Measurements from ENCODE around the gene SWT1.
"Not testable (repeated sequence)": the region's sequence is repeated elsewhere in the genome, so short reads cannot be mapped to it uniquely, and the experiment has no call there.

SWT1 gene

DNA sequence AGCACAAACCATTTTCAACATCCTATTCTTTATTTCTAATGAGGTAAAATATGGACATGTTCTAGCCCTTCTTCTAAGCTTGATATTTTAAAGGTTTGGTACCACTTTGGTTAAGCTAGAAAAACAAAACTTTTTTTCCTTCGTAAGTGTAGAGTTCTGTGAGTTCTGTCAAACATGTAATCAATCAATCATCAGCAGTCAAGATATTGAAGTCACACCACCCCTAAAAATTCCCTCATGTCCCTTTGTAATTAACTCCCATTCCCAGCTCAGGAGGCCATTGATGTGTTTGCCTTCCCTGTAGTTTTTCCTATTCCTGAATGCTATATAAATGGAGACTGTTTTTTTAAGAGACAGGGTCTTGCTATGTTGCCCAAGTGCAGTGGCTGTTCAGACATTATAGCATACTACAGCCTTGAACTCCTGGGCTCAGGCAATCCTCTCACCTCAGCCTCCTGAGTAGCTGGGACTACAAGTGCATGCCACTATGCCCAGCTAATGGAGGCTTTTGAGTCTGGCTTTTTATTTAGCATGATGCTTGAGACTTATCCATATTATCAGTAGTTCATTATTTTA lies 137.1 kb downstream of the SWT1 start:
- no peak for DNase-seq

DNA sequence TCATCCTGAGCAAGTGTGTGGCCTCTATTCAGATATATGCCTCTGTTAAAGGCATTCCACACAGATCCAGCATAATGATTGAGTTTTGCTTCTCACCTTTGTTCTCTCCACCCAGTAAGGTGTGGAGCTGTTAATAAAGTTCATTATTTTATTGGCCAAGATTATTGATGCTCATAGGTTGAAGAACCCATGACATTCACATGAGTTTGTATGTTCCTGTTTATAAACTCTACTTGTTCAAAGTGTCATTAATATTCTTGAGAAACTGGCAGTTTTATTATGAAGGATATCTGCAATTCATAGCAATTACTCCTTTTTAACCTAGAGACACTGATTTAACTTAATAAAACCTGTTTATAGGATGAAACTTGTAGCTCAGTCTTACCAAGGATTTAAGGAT lies 138.1 kb downstream of the SWT1 start:
- DNase-seq, result no peak

DNA sequence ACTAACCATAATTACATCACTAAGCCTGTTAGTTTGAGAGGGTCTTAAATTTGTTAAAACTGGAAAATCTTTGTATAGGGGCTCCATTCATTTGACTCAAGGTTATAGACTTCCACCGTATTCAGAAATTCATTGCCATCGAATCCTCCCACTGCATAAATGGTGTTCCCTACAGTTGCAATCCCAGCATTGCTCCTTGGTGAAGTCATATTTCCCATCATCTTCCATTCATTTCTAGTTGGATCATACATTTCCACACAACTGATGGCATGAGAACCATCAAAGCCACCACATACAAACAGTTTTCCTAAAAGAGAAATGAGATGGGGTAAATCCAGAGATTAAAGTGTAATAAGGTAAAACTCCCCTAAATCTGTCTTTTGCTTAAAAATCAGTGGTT lies 141.0 kb downstream of the SWT1 start:
- DNase-seq, result no peak

DNA sequence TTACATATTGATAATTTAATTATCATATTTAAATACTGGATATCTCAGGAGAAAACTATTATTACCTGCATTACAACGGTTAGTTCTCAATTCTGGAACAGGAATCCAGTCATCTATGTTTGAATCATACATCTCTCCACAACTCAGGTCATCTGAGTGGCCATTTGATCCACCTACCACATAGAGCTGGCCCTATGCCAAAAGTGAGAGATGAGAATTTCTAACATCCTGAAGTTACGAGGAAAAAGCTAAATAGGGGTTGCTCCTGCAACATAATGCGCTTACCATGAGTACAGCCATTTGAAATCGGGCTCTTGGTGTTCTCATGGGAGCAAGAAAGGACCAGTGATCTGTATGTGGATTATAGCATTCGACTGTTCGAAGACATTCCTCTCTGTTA lies 143.2 kb downstream of the SWT1 start:
- no peak for DNase-seq

DNA sequence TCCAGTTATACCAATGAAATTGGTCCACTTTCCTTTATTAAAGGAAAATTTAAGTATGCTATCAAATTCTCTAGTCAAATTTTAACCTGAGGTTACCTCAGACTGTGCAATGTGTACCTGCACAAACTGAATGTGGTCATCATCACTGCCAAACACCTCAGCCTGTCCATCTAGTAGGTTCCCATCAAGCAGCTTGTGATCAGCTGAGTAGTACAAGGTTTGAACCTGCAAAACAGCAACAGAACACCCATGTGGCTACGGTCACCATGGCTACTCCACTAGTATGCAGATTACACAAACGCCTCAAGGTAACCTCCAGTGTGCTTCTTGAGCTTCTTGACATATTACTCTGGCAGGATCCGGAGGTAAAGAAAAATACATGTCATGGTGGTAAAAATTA lies 148.5 kb downstream of the SWT1 start:
- DNase-seq, result no peak

DNA sequence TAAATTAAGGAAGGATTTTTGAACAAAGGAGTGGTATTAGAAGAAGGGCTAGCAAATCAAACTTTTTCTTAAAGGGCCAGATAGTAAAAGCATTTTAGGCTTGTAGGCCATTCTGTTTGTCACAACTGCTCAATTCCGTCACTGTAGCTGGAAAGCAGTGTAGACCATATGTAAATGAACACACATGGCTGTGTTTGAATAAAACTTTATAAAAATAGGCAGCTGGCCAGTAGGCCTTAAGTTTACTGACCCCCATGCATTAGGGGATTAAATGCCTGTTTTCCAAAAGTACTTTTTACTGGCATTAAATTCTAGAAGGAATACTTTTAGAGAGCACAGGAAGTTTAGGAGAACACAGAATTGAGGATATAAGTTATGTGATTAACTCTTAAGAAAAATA lies 151.2 kb downstream of the SWT1 start:
- DNase-seq, result no peak

DNA sequence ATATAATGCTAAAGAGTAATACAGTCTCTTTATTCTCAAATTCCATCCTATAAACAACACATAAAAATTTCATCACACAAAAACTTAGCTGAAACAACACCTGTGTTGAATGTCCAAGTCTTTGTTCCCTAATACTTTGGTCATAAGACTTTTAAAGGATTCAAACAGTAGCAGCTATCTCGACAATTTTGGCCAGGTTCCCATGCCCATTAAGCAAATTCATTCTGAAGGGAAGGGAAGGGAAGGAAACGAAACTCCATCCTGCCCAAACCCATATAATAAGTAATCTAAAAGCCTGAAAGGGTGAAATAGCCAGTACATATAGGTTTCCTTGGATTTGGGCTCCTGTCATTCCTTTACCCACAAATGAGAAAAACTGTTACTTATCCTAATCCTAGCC lies 152.6 kb downstream of the SWT1 start:
- DNase-seq, result peak in 1 of 2 experiments; percentile 20

DNA sequence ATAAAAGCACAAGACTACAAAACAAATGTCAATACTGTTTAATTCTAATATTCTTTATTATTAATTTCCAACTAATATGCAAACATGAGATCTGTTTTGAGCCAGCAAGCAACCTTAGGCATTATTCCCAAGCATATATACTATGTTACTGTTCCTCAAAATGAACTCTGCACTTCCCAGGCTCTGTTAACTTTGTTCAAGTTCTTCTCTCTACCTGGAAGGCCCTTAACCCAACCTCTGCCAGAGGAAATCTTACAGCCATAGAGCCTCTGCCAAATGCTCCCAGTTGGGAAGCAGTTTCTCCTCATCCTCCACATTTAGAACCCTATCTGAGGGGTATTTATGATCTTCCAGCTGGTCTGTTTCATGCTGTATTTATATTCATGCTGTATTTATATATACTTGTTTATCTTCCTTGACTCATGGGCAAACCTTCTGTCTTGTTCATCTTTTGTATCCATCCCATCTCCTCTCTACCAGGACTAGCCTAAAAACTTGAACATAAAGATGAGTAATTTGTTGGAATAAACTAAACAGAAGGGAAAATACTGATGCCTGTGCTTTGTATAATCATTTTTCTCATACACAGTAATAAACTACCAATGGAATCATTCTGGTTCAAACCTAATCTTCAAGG lies 154.7 kb downstream of the SWT1 start:
- no peak for DNase-seq

DNA sequence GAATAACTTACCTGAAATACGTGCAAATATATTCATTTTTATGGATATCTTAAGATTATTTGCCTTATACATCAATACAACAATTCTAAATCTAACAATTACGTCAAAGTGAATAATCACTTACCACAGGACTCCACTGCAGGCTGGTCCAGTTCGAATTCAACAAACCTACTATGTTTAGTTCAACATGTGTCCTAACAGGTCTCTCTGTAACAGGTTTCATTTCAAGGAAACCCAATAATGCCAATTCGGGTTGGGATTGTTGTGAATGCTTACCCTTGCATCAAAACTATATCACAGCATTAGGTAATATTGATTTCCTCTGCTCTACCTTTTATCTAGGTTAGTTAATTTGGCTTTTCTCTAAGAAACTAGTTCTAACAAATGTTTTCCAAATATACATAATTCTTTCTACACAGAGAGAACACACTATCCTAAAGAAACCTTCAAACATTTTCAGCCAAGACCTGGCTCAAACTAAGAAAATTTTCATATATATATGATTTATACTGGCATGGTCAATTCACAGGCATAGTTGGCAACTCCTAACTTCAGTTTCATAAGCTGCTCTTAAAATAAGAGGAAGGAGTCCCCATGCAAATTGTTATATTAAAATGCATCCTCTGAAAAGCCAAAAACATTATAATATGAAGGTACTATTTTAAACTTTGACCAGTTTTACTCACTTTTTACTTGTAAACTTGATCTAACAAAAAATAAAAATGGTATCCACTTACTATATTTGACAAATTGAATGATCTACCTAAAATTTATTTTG lies 155.6 kb downstream of the SWT1 start:
- no peak for DNase-seq

DNA sequence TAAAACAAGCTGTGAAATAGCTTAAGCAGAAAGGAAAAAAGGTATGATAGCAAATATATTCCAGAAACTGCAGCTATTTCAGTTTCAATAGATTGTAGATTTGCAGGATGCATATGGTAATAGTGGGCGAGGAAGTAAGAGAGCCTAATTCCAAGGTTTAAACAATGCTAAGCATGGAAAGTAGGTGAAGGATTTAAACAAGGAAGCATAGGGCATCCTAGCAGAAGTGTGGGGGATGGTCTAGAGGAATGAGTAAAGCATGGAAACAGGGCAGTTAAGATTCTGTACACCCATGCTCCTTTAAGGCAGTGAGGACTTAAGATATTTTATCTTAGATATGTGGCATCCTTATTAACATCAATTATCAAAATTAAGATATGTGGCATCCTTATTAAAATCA lies 157.4 kb downstream of the SWT1 start:
- peak in 1 of 2 experiments; percentile 49 for DNase-seq

DNA sequence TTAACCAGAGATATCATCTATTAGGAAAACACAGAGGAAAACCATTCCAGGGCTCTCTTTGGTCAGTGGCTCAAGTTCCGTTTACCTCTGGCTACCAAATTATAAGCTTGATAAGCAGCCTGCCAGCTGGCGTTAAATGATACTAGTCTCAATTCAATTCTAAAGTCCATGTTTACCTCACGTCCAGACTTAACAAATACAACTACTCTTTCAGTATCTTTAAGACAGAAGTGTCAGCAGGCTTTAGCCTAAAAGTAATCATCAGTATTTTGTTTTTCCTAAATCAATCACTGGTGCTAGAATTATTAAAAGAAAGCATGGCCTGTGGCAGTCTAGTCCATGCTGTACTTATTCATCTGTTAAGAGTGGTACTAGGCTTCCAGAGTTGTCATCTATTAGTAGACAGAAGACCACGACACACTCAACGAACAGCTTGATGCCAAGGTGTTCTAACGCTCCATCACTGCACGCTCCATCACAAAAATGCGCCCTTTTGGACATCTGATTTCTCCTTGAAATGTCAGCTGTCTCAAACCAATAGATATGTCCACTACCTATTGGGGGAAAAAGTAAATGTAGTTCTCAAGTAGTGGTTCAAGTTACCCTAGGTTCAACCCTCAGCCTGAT lies 158.6 kb downstream of the SWT1 start:
- DNase-seq, result peak; percentile 71 to 80

DNA sequence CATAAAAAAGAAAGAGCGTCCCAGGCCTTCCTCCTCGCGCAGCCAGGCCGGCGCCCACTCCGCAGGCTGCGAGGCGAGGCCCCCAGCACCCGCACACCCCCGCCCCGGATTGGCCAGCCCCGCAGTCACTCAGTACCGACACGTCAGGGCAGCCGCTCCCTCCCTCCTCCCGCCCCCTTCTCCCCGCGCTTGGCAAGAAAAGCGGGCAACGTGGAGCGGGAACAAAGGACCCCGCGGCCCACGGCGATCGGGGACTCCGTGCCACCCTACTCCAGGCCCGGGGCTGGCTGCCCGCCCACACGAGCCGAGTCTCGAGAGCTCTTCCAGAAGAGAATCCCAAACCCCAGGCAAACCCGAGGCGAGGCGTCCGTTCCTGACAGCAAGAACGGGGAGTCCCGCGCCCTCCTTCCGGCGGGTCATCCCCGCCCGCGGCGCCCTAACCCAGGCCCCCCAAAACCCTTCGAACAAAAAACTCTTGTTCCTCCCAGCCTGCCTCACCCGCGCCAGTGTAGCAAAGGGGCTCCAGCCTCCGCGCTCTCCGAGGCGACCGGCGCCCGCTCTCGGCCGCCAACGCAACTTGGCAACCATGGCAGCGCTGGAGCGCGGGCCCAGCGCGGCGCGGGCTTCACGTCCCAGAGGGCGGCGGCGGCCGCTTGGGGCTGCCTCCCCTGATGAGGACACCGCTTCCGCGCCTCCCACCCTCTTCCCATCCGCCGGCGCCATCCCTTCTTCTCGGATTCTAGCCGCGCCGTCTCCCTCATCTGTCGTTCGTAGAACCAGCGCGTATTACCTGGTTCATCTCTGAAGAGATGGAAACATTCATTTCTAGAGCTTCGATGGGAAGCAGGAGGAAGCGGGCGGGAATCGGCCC lies 159.4 kb downstream of the SWT1 start:
- peak; percentile 90 to 99 for DNase-seq

DNA sequence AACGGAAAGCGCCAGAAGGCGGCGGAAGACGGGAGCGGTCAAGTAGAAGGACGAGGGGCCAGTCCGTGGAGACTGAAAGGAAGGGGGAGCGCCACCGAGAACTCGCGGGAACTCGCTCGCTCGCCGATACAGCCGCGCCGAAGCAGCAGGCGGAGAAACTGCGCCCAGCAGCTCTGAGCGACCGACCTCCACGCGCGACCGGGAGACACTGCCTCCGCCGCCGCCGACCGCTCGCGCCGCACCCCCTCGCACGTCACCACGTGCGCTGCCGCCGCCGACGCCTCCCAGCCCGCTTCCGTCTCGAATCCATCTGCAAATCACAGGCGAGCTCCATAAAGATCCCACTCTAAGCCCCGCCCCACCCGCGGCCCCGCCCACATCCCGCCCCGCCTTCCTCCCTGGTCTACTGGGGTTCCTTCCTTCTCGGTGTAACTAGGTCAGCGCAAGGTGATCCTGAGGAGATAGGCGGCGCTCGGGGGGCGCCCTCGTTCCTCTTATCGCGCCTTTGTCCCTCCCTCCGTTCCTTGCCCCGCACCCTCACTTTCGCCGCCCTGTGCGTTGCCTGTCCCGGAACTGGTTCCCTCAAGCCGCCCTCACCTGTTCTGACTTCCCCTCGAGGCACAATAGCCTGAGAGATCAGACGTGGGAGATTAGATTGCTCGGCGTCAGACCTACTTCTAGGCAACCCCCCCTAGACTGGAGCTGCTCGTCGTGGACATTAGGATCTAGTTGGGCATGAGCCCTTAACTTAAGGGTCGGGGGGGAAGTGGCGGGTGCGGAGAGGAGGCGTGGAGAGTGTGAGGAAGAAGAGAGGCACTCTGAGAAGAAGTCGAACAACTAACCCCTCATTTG lies 160.3 kb downstream of the SWT1 start, which contains the start of gene IVNS1ABP:
Gene IVNS1ABP, minus strand, starts transcription at position 210 of the 852 bp plus-strand sequence. CDS start 7,750 bp downstream, outside the sequence.
- DNase-seq, result peak; percentile 99 to 100

DNA sequence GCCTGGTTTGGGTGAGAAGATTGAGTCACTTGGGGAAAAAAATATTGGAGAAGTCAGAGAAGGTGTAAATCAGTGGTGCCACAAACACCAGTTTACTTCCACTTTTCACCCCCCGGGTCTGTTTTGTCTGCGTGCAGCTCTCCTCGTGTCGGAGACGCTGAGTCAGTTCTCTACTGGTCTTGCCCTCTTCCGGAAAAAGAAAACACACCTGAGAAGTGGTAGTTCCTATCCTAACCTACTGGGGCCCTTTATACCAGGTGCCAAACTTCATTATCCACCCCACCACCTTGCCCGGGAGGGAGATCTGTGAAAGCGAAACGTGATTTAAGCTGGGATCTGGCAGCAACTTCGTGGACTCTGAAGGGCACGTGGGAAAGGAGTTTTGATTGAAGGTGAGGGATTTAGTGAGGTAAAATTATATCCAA lies 160.9 kb downstream of the SWT1 start:
- DNase-seq, result peak; percentile 87 to 88

DNA sequence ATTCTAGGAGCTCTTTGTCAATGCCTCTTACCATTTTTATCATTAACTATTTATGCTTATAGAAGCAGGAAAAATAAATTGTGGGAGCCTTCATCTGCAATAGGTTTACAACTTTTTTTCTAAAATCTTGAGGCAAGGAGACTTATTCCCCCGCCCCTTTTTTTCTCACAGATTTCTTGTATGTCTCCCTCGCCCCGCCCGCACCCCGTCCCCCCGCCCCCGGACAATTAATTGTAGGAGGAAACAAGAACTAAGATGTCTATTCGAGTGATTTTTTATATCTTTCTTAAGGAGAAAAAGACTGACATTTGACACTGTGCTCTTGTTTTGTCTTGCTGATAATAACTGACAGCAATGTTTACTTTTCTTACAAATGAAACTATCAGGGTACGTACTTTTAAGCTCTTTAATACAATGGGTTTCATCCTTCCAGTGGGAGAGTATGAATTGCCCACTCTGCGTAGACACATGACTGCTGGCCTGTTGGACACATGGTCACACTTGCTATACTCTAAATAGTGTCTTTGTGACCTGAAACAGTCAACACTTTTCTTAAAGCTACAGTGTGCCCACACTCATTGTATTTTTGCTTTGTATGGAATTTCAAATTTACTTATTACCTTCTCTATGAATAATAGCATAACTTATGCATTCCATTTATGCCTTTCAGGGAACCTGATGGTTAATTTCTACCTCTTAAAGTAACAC lies 161.6 kb downstream of the SWT1 start:
- DNase-seq, result peak; percentile 21 to 47

DNA sequence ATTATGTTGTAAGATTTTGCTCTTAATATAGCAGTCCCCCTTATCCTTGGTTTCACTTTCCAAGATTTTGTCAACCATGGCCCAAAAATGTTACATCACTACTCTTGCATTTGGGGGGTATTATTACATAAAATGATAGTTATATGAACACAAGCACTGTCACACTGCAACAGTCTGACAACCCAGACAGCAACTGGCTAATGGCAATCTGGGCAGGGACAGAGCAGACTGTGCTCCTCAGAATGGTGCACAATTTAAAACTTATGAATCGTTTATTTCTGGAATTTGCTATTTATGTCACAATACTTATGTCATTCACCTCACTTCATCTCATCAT lies 162.1 kb downstream of the SWT1 start:
- DNase-seq, result no peak

DNA sequence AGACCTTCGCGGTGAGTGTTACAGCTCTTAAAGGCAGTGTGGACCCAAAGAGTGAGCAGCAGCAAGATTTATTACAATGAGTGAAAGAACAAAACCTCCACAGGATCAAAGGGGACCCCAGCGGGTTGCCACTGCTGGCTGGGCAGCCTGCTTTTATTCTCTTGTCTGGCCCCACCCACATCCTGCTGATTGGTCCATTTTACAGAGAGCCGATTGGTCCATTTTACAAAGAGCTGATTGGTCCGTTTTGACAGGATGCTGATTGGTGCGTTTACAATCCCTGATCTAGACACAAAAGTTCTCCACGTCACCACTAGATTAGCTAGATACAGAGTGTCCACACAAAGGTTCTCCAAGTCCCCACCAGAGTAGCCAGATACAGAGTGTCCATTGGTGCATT lies 164.1 kb downstream of the SWT1 start:
- DNase-seq, result not testable (repeated sequence)

DNA sequence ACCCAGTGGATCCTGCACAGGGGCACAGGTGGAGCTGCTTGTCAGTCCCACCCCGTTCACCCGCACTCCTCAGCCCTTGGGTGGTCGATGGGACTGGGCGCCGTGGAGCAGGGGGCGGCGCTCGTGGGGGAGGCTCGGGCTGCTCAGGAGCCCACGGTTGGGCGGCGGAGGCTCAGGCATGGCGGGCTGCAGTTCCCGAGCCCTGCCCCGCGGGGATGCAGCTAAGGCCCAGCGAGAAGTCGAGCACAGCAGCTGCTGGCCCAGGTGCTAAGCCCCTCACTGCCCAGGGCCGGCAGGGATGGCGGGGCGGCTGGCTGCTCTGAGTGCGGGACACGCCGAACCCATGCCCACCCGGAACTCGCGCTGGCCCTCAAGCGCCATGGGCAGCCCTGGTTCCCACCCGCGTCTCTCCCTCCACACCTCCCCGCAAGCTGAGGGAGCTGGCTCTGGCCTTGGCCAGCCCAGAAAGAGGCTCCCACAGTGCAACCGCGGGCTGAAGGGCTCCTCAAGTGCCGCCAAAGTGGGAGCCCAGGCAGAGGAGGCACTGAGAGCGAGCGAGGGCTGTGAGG lies 164.8 kb downstream of the SWT1 start:
- not testable (repeated sequence) for DNase-seq

DNA sequence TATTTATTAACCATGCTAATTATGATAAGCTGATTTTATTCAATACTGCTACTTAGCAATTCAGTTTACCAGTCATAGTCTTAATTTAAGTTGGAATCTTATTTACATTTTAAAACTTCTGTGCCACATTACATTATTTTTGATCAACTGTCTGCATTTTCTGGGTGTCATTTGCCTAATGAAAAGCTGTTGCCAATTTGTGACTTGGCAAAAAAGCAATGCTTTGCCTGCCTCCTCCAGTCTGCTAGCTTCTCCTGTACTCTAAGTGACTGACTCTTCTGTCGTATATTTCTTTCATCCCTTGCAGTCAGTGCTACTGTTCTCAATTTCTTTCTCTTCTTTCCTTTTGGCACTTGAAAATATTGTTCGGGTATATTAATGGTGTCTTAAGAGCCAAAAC lies 165.7 kb downstream of the SWT1 start:
- DNase-seq, result no peak

DNA sequence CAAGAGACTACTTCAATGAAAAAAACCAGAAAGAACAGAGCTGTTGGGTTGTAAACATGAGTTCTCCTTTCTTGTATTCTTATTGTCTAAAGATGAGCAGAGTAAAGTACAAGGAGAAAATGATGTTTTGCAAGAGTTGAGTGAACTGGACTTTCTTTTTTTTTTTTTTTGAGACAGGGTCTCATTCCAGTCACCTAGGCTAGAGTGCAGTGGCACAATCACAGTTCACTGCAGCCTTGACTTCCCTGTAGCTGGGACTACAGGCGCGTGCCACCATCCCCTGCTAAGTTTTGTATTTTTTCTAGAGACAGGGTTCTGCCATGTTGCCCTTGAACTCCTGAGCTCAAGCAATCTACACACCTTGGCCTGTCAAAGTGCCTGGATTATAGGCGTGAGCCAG lies 167.2 kb downstream of the SWT1 start:
- no peak for DNase-seq

DNA sequence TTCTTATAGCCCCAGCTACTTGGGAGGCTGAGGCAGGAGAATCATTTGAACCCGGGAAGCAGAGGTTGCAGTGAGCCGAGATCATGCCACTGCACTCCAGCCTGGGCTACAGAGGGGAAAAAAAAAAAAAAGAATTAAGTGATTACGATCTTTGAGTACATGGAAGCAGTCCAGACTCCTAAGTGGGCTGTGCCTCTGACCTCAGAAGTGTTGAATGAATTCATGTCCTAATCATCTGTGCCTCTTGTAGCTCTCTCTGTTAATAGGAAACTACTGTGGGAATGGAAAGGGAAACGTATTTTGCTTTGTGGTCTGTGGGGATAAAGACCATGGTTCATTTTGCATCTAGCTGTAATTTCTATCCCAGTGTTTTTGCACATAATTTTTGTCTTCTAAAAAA lies 168.4 kb downstream of the SWT1 start:
- DNase-seq, result no peak

Measured in NCI-H526 (cell line).